ENCODE measurements around the gene SLC7A8. TPM values are rescaled to one million over a fixed set of nuclear protein-coding genes. Genes with fewer than 3 reads are reported as not detected.

Gene SLC7A8
- total and polyA plus RNA-seq, 10 of the 15 experiments (the other 5 are each of a cell fraction or from before 2014, with no cell fraction given): 0.06 to 0.28 (median 0.21) TPM; not detected in 7

GRCh38 chr14:23130871-23131270 is 52.6 kb downstream of the SLC7A8 start (continued):
- TF ChIP-seq STAT3 (IDR thresholded peaks at IDR 0.05; ENCODE audit: low read depth, low read length) (no peak), BMI1 (IDR thresholded peaks at IDR 0.05; ENCODE audit: borderline replicate concordance) (no peak), ZZZ3 (IDR thresholded peaks at IDR 0.05; ENCODE audit: control insufficient read depth, insufficient read length, low read depth) (no peak), IKZF1 (conservative IDR thresholded peaks at IDR 0.05) (no peak), TBL1XR1 (IDR thresholded peaks at IDR 0.05; ENCODE audit: low read depth, low read length) (no peak), KAT2A (conservative IDR thresholded peaks at IDR 0.05; ENCODE audit: control insufficient read depth, low read depth, low read length) (no peak), PRDM15 (CRISPR knock-in tag; IDR thresholded peaks at IDR 0.05) (no peak), BHLHE40 (IDR thresholded peaks at IDR 0.05; ENCODE audit: borderline replicate concordance in 1 of 2, low read depth in 2 of 2, low read length in 1 of 2) (no peak), PML (IDR thresholded peaks at IDR 0.05; ENCODE audit: low read length) (no peak)

- intact Hi-C loops (cut with micrococcal nuclease; ENCODE audit: unreplicated experiment): no loop called here
- H4K20me1 ChIP-seq (ENCODE audit: control insufficient read depth, insufficient read depth): no peaks in the 10 kb centered on the region
- ATAC-seq (no peak), DNase-seq (ENCODE audit: low read depth, low spot score) (no peak), FAIRE-seq (no peak)
- no peak overlapping the region for H3K9ac ChIP-seq (ENCODE audit: control insufficient read depth, insufficient read depth, low read length)
- no peaks in the 10 kb centered on the region for H3K79me2 ChIP-seq (ENCODE audit: control insufficient read depth, insufficient read depth, low read length)
- CTCF ChIA-PET: interaction anchor here (1.4 to 2.8 kb wide), 4 partner anchors 9 to 59 kb away, joined by 3 to 24 read pairs (median 4); no protein-coding TSS in a partner anchor
- H3K36me3 ChIP-seq (ENCODE audit: control insufficient read depth in 2 of 2, insufficient read depth in 2 of 2, low read length in 1 of 2): no peaks in the 10 kb centered on the region
- POLR2A ChIA-PET: no interaction called here
- RAD21 ChIA-PET (ENCODE audit: unreplicated experiment): interaction anchor here (0.8 kb wide), 1 partner anchor 9 kb away, joined by 4 read pairs; no protein-coding TSS in a partner anchor
- no peaks in the 10 kb centered on the region for H3K9me3 ChIP-seq (replicated peaks; ENCODE audit: control insufficient read depth, insufficient read depth, low read length)
- no peaks in the 10 kb centered on the region for H3K4me1 ChIP-seq (ENCODE audit: control insufficient read depth, insufficient read depth, low read length)
- no peak overlapping the region for H2AFZ ChIP-seq (ENCODE audit: control insufficient read depth, low read depth, low read length)
- in situ Hi-C loops (cut with MboI): loop anchor here (10.0 kb wide), 1 partner anchor 55 kb away; the partner anchor contains the start of gene SLC7A8
- no peaks in the 10 kb centered on the region; a peak in 2 of 4 replicates for H3K27me3 ChIP-seq (replicated peaks in 1 of 2; ENCODE audit: control insufficient read depth in 2 of 2, insufficient read depth in 2 of 2, low read length in 1 of 2)
- WGBS (ENCODE audit: insufficient coverage, insufficient replicate concordance, low lambda C conversion rate, missing lambda C conversion rate): 54% methylated on average over 7 of the region's 7 CpGs
- no peak overlapping the region for H3K4me3 ChIP-seq
- SMC1A ChIA-PET (ENCODE audit: uncharacterized antibody, unreplicated experiment): interaction anchor here (1.2 to 2.0 kb wide), 2 partner anchors 9 to 250 kb away, joined by 3 to 10 read pairs; no protein-coding TSS in a partner anchor
- no TSS peak for BruUV-seq (replicated peaks)
- TF ChIP-seq STAT1 (conservative IDR thresholded peaks at IDR 0.05) (no peak), JUND (IDR thresholded peaks at IDR 0.05; ENCODE audit: low read depth, low read length) (no peak), IRF4 (IDR thresholded peaks at IDR 0.05; ENCODE audit: low read depth, low read length) (no peak), ZSCAN29 (IDR thresholded peaks at IDR 0.05) (no peak), ELK1 (IDR thresholded peaks at IDR 0.05; ENCODE audit: low read depth, low read length) (no peak), ATF3 (IDR thresholded peaks at IDR 0.05; ENCODE audit: borderline replicate concordance, extremely low read depth, low read depth, low read length) (no peak), NR2F1 (conservative IDR thresholded peaks at IDR 0.05) (no peak), BACH1 (IDR thresholded peaks at IDR 0.05; ENCODE audit: borderline replicate concordance) (no peak)
- no peak overlapping the region for H3K27ac ChIP-seq (ENCODE audit: control insufficient read depth, insufficient read depth)
- H3K4me2 ChIP-seq (ENCODE audit: control insufficient read depth, insufficient read depth): no peak overlapping the region
Measured at GRCh38 chr14:23129759-23130316, 53.6 kb downstream of the SLC7A8 start.

Data from GM12878 (cell line).